Peyer's patch (tissue), 4 donors: ENCODE results near the gene NLK.

Source experiments
- POLR2A ChIP-seq, 2 donors: fragments of 450-650 bp; IDR thresholded peaks; one replicate each; pipeline ENCODE4 v1.5.1; 2017; ENCODE audit warnings: antibody characterized with exemption in 2 of 2, mild to moderate bottlenecking in 2 of 2, moderate library complexity in 2 of 2
- TF ChIP-seq, protein P1 (sequence below), 6 experiments: fragments of 450-650 bp in 4 of 6; fragments of 200-600 bp in 2 of 6; sonication (generic) in 1 of 6; IDR thresholded peaks; one replicate each; pipeline ENCODE4 v1.5.1; 2017 to 2019; ENCODE audit warnings: antibody characterized with exemption in 6 of 6, mild to moderate bottlenecking in 3 of 6, moderate library complexity in 1 of 6

DNA sequence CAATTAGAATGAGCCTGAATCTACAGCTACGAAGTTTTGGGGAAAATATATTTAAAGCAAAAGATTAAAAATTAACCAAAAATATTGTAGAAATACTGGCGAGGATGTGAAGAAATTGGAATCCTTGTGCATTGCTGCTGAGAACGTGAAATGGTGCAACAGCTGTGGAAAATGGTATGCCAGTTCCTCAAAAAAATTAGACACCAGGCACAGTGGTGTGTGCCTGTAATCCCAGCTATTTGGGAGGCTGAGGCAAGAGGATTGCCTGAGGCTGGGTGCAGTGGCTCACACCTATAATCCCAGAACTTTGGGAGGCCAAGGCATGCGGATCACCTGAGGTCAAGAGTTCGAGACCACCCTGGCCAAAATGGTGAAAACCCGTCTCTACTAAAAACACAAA, 156.6 kb downstream of the NLK start:
- TF ChIP-seq, protein P1, sequence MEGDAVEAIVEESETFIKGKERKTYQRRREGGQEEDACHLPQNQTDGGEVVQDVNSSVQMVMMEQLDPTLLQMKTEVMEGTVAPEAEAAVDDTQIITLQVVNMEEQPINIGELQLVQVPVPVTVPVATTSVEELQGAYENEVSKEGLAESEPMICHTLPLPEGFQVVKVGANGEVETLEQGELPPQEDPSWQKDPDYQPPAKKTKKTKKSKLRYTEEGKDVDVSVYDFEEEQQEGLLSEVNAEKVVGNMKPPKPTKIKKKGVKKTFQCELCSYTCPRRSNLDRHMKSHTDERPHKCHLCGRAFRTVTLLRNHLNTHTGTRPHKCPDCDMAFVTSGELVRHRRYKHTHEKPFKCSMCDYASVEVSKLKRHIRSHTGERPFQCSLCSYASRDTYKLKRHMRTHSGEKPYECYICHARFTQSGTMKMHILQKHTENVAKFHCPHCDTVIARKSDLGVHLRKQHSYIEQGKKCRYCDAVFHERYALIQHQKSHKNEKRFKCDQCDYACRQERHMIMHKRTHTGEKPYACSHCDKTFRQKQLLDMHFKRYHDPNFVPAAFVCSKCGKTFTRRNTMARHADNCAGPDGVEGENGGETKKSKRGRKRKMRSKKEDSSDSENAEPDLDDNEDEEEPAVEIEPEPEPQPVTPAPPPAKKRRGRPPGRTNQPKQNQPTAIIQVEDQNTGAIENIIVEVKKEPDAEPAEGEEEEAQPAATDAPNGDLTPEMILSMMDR (IDR thresholded peaks at IDR 0.05), result no peak
- no peak for TF ChIP-seq POLR2A (IDR thresholded peaks at IDR 0.05)
